ENCODE data around the gene LUC7L2. TPM values are rescaled to one million over a fixed set of nuclear protein-coding genes. Genes with fewer than 3 reads are reported as not detected.

LUC7L2 gene
- total RNA-seq, 5 donors from 2014 or later (not counting 1 experiment from before 2014, with no cell fraction given) = 131 to 169 (median 142) TPM

DNA sequence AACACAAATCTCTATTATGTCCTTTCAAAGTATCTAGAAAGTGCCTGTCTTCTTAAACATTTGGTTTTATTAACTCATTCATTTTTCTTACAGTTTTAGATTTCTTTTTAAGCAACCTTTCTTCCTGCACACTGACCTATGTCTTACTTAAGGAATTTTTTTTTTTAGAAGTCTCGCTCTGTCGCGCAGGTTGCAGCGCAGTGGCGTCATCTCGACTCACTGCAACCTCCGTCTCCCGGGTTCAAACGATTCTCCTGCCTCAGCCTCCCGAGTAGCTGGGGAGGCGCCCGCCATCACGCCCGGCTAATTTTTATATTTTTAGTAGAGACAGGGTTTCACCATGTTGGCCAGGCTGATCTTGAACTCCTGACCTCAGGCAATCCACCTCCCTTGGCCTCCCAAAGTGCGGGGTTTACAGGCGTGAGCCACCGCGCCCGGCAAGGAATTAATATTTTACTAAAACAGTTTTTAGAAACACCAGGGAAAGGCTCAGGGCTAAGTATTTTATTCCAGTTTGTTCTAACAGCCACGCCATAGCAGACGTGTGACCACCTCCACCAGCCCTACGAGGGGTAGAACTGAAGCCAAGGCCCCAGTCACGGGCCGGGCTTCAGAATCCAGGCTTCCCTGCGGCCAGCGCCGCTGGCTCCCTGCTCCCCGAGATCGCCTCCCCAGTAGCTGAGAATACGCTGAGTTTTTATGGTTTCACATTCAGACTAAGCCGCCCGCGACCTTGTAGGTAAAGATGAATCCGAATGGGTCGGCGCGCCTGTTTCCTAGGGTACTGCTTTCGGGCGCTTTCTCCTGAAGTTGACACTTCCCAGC, 941 bp upstream of the LUC7L2 start:
- peak overlapping the region; percentile 97 to 99 (median 97) for H3K4me3 Mint-ChIP-seq
- H3K36me3 Mint-ChIP-seq = peaks cover 4% of the 10 kb centered on the region
- ATAC-seq (replicated peaks in 1 of 4) = peak; percentile 13 to 16 (median 15)
- peaks cover 15 to 25% of the 10 kb centered on the region in 2 experiments for H3K4me1 ChIP-seq (ENCODE audit: control insufficient read depth in 1 of 2, extremely low read depth in 1 of 2, insufficient read depth in 2 of 2, low read length in 2 of 2)
- POLR2A ChIA-PET = interaction anchor here in 1 of 2 donors (0.7 to 1.1 kb wide), 4 partner anchors 15 to 280 kb away, joined by 4 to 7 read pairs (median 6); no protein-coding TSS in a partner anchor
- peak overlapping the region; percentile 99 for H3K27ac Mint-ChIP-seq
- H3K9me3 Mint-ChIP-seq = no peaks in the 10 kb centered on the region
- peaks cover 40 to 54% (median 43%) of the 10 kb centered on the region in 3 donors for H3K4me1 Mint-ChIP-seq
- H3K36me3 ChIP-seq (ENCODE audit: control insufficient read depth in 2 of 2, extremely low read depth in 1 of 2, insufficient read depth in 1 of 2, low read length in 1 of 2) = peaks cover 0 to 2% of the 10 kb centered on the region in 2 donors
- CTCF ChIA-PET = interaction anchor here (0.6 to 1.6 kb wide), 3 partner anchors 19 to 25 kb away, joined by 3 to 6 read pairs (median 4); no protein-coding TSS in a partner anchor
- H3K4me3 ChIP-seq (ENCODE audit: control insufficient read depth in 1 of 2, extremely low read depth in 1 of 2, low read length in 1 of 2) = peak overlapping the region; percentile 79 to 100
- 0% methylated on average over 16 of the region's 39 CpGs for WGBS (ENCODE audit: insufficient coverage)
- H3K27me3 ChIP-seq (replicated peaks in 1 of 2; ENCODE audit: control insufficient read depth in 2 of 2, extremely low read depth in 1 of 2, insufficient read depth in 2 of 2, low read length in 1 of 2) = no peaks in the 10 kb centered on the region
- DNase-seq = peak in 27 of 35 experiments; percentile 3 to 62 (median 22)
- H3K27ac ChIP-seq (ENCODE audit: low read length) = peak overlapping the region; percentile 99
- H3K27me3 Mint-ChIP-seq = no peaks in the 10 kb centered on the region
- no peaks in the 10 kb centered on the region for H3K9me3 ChIP-seq

DNA sequence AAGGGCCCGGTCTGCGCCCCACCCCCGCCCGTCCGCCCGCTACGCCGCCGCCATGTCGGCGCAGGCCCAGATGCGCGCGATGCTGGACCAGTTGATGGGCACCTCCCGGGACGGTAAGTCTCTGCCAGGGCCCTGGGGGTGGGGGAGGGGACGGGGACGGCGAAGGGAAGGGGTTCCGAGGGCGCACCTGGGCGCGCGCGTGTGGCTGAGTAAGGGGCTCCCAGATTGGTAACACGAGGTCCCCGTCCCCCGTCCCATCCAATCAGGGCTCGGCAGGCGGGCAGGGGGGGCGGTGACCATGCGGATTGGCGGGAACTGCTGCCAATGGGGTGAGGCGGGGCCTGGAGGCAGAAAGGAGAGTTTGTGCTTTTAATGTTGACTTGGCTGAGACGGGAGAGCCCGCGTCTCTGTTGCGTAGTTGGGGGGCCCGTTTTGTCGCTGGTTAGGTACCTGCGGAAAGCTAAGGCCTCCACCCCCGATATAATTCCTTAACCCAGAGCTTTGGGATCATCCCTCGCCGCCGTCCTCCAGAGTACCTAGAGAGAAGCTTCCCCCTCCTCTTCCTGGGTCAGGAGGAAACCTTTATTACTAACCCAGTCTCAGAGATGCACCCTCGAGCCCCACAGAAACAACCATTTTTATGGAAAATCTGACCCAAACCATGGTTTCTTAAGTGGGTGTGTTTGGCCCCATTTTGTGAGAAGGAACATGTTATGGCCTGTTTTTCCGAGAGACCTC, 685 bp downstream of the LUC7L2 start:
- Histone ChIP-seq H3K27ac (ENCODE audit: low read length) (peak overlapping the region; percentile 99), H3K4me3 (ENCODE audit: control insufficient read depth in 1 of 2, extremely low read depth in 1 of 2, low read length in 1 of 2) (peak overlapping the region; percentile 79 to 100), H3K36me3 (ENCODE audit: control insufficient read depth in 2 of 2, extremely low read depth in 1 of 2, insufficient read depth in 1 of 2, low read length in 1 of 2) (peaks cover 0 to 4% of the 10 kb centered on the region in 2 donors), H3K9me3 (no peaks in the 10 kb centered on the region), H3K4me1 (ENCODE audit: control insufficient read depth in 1 of 2, extremely low read depth in 1 of 2, insufficient read depth in 2 of 2, low read length in 2 of 2) (peaks cover 19 to 26% of the 10 kb centered on the region in 2 experiments), H3K27me3 (replicated peaks in 1 of 2; ENCODE audit: control insufficient read depth in 2 of 2, extremely low read depth in 1 of 2, insufficient read depth in 2 of 2, low read length in 1 of 2) (no peaks in the 10 kb centered on the region)
- Mint-ChIP-seq H3K36me3 (peaks cover 7% of the 10 kb centered on the region), H3K4me1 (peaks cover 53 to 69% (median 57%) of the 10 kb centered on the region in 3 donors), H3K27me3 (no peaks in the 10 kb centered on the region), H3K27ac (peak overlapping the region; percentile 98 to 99), H3K4me3 (peak overlapping the region; percentile 97 to 99 (median 97)), H3K9me3 (no peaks in the 10 kb centered on the region)
- DNase-seq = peak; percentile 95 to 99 (median 98)
- ChIA-PET CTCF (interaction anchor here in 1 of 2 donors (0.7 to 1.6 kb wide), 2 partner anchors 21 to 34 kb away, joined by 6 read pairs; no protein-coding TSS in a partner anchor), POLR2A (interaction anchor here (0.5 to 1.5 kb wide), 6 partner anchors 10 to 282 kb away, joined by 3 to 15 read pairs (median 6); no protein-coding TSS in a partner anchor)
- peak; percentile 77 to 79 (median 79) for ATAC-seq (replicated peaks in 1 of 4)
- WGBS (ENCODE audit: insufficient coverage) = under 1% methylated on average over 25 of the region's 47 CpGs

DNA sequence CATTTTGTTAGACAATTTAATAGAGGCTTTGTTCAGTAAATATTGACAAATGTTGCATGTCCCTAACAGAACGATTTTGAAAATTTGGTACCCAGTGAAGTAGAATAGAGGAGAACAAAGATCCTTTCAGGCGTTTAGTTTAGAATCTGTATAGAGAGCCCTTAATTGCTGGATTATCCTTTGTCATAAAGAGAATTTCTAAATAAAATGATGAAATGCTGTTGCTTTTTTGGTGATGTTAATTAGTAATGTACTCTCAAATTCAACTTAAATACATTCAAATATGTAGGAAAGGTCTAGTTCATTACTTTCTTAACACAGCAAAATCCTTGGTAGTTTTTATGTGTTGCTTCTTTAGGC, 1.2 kb downstream of the LUC7L2 start:
- DNase-seq (no peak), ATAC-seq (replicated peaks in 1 of 4) (no peak)
- Mint-ChIP-seq H3K36me3 (peaks cover 11% of the 10 kb centered on the region), H3K27ac (peak overlapping the region; percentile 98 to 99), H3K4me1 (peaks cover 58 to 70% (median 62%) of the 10 kb centered on the region in 3 donors), H3K4me3 (peak overlapping the region; percentile 97 to 99 (median 97)), H3K27me3 (no peaks in the 10 kb centered on the region), H3K9me3 (no peaks in the 10 kb centered on the region)
- peaks cover 19 to 29% of the 10 kb centered on the region in 2 experiments for H3K4me1 ChIP-seq (ENCODE audit: control insufficient read depth in 1 of 2, extremely low read depth in 1 of 2, insufficient read depth in 2 of 2, low read length in 2 of 2)
- H3K36me3 ChIP-seq (ENCODE audit: control insufficient read depth in 2 of 2, extremely low read depth in 1 of 2, insufficient read depth in 1 of 2, low read length in 1 of 2) = peaks cover 0 to 7% of the 10 kb centered on the region in 2 donors
- WGBS (ENCODE audit: insufficient coverage) = 0% methylated on average over 1 of the region's 2 CpGs
- peak overlapping the region; percentile 79 to 100 for H3K4me3 ChIP-seq (ENCODE audit: control insufficient read depth in 1 of 2, extremely low read depth in 1 of 2, low read length in 1 of 2)
- peak overlapping the region; percentile 99 for H3K27ac ChIP-seq (ENCODE audit: low read length)
- no peaks in the 10 kb centered on the region for H3K9me3 ChIP-seq
- POLR2A ChIA-PET = interaction anchor here (0.5 to 1.5 kb wide), 2 partner anchors 10 to 20 kb away, joined by 10 to 15 read pairs; no protein-coding TSS in a partner anchor
- CTCF ChIA-PET = no interaction called here
- no peaks in the 10 kb centered on the region for H3K27me3 ChIP-seq (replicated peaks in 1 of 2; ENCODE audit: control insufficient read depth in 2 of 2, extremely low read depth in 1 of 2, insufficient read depth in 2 of 2, low read length in 1 of 2)

DNA sequence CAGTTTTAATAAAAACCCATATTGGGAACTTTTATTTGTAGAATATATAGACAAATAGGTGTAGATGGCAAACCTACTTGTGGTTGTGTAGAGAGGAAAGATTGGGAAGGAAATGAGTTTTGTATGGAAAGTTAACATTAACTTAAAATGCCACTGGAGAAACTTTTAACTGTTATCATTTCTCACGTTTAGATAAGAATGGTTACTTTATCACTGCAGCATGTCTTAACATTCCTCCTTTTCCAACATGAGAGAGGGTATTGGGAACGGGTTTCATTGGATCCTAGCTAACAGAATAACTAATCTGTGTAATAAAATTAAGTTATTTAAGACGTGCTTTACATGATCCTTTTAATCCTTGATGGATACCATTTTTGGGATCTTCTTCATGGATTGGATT, 1.8 kb downstream of the LUC7L2 start:
- ChIA-PET POLR2A (no interaction called here), CTCF (no interaction called here)
- no peaks in the 10 kb centered on the region for H3K27me3 Mint-ChIP-seq
- Histone ChIP-seq H3K9me3 (no peaks in the 10 kb centered on the region), H3K27me3 (replicated peaks in 1 of 2; ENCODE audit: control insufficient read depth in 2 of 2, extremely low read depth in 1 of 2, insufficient read depth in 2 of 2, low read length in 1 of 2) (no peaks in the 10 kb centered on the region), H3K27ac (ENCODE audit: low read length) (peak overlapping the region; percentile 99), H3K36me3 (ENCODE audit: control insufficient read depth in 2 of 2, extremely low read depth in 1 of 2, insufficient read depth in 1 of 2, low read length in 1 of 2) (peaks cover 0 to 8% of the 10 kb centered on the region in 2 donors), H3K4me1 (ENCODE audit: control insufficient read depth in 1 of 2, extremely low read depth in 1 of 2, insufficient read depth in 2 of 2, low read length in 2 of 2) (peaks cover 19 to 29% of the 10 kb centered on the region in 2 experiments), H3K4me3 (ENCODE audit: control insufficient read depth in 1 of 2, extremely low read depth in 1 of 2, low read length in 1 of 2) (peak overlapping the region in 1 of 2 donors; percentile 79)
- DNase-seq = no peak
- H3K36me3 Mint-ChIP-seq = peaks cover 14% of the 10 kb centered on the region
- no CpG with 5 or more reads among the region's 3 CpGs for WGBS (ENCODE audit: insufficient coverage)
- H3K9me3 Mint-ChIP-seq = no peaks in the 10 kb centered on the region
- H3K4me1 Mint-ChIP-seq = peaks cover 64 to 70% (median 68%) of the 10 kb centered on the region in 3 donors
- peak overlapping the region; percentile 98 to 99 for H3K27ac Mint-ChIP-seq
- H3K4me3 Mint-ChIP-seq = peak overlapping the region; percentile 97 to 99 (median 97)
- ATAC-seq (replicated peaks in 1 of 4) = no peak

DNA sequence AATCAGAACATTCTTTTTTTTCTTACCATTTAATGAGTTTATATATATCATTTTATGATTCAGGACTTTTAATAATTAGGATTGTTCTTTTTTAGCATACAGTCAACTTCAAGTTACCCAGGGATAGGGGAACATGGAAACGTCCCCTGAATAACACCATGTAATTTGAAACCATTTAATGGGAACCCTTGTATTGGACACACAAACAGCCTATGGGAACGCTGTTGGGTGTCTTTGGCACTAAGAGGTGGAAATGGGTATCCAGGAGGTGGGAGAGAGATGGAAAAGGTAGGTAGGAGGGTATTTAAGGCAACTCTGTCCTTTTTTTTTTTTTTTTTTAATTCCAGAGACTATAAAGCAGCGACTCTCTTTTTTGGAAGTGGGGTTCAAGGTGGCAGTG, 2.6 kb downstream of the LUC7L2 start:
- no peak overlapping the region for H3K27ac ChIP-seq (ENCODE audit: low read length)
- Mint-ChIP-seq H3K27me3 (no peaks in the 10 kb centered on the region), H3K9me3 (no peaks in the 10 kb centered on the region), H3K36me3 (peaks cover 14% of the 10 kb centered on the region), H3K4me3 (peak overlapping the region in 2 of 3 donors; percentile 41 to 97), H3K4me1 (peaks cover 64 to 67% (median 64%) of the 10 kb centered on the region in 3 donors), H3K27ac (no peak overlapping the region)
- CTCF ChIA-PET = interaction anchor here in 1 of 2 donors (0.7 kb wide), 1 partner anchor 411 kb away, joined by 3 read pairs; no protein-coding TSS in a partner anchor
- no peak overlapping the region for H3K4me3 ChIP-seq (ENCODE audit: control insufficient read depth in 1 of 2, extremely low read depth in 1 of 2, low read length in 1 of 2)
- 100% methylated on average over 1 of the region's 3 CpGs for WGBS (ENCODE audit: insufficient coverage)
- H3K4me1 ChIP-seq (ENCODE audit: control insufficient read depth in 1 of 2, extremely low read depth in 1 of 2, insufficient read depth in 2 of 2, low read length in 2 of 2) = peaks cover 19 to 29% of the 10 kb centered on the region in 2 experiments
- ATAC-seq (replicated peaks in 1 of 4) = no peak
- POLR2A ChIA-PET = interaction anchor here in 1 of 2 donors (0.6 kb wide), 2 partner anchors 28 to 33 kb away, joined by 3 read pairs; no protein-coding TSS in a partner anchor
- no peaks in the 10 kb centered on the region for H3K27me3 ChIP-seq (replicated peaks in 1 of 2; ENCODE audit: control insufficient read depth in 2 of 2, extremely low read depth in 1 of 2, insufficient read depth in 2 of 2, low read length in 1 of 2)
- peaks cover 0 to 9% of the 10 kb centered on the region in 2 donors for H3K36me3 ChIP-seq (ENCODE audit: control insufficient read depth in 2 of 2, extremely low read depth in 1 of 2, insufficient read depth in 1 of 2, low read length in 1 of 2)
- H3K9me3 ChIP-seq = no peaks in the 10 kb centered on the region
- DNase-seq = no peak

Data from T-cell (primary cell).